ENCODE data around the gene PIP5K1B.

Gene PIP5K1B

GRCh38 chr9:68967800-68968199 lies 262.8 kb downstream of the PIP5K1B start (continued):
- no peak for TF ChIP-seq ZFP30 (CRISPR knock-in tag; IDR thresholded peaks at IDR 0.05)
- TF ChIP-seq RARB (CRISPR knock-in tag; IDR thresholded peaks at IDR 0.05), result no peak
- TF ChIP-seq POU6F1 (CRISPR knock-in tag; IDR thresholded peaks at IDR 0.05; ENCODE audit: borderline replicate concordance, low read depth), result no peak

GRCh38 chr9:68969538-68969937 lies 264.5 kb downstream of the PIP5K1B start:
- no peak for ATAC-seq
- TF ChIP-seq ZNF8 (CRISPR knock-in tag; IDR thresholded peaks at IDR 0.05), result no peak
- TF ChIP-seq ZNF70 (CRISPR knock-in tag; IDR thresholded peaks at IDR 0.05), result no peak
- no peak for TF ChIP-seq ISL1 (CRISPR knock-in tag; IDR thresholded peaks at IDR 0.05)
- no peak for TF ChIP-seq ZFP3 (CRISPR knock-in tag; IDR thresholded peaks at IDR 0.05)
- no peak for TF ChIP-seq TCF4 (CRISPR knock-in tag; IDR thresholded peaks at IDR 0.05; ENCODE audit: borderline replicate concordance)
- no peak for TF ChIP-seq TOX (CRISPR knock-in tag; IDR thresholded peaks at IDR 0.05; ENCODE audit: borderline replicate concordance)
- TF ChIP-seq SNAI2 (CRISPR knock-in tag; IDR thresholded peaks at IDR 0.05), result no peak
- TF ChIP-seq PATZ1 (CRISPR knock-in tag; IDR thresholded peaks at IDR 0.05; ENCODE audit: borderline replicate concordance), result no peak
- no peak for TF ChIP-seq ZFP30 (CRISPR knock-in tag; IDR thresholded peaks at IDR 0.05)
- TF ChIP-seq ZC3H10 (CRISPR knock-in tag; IDR thresholded peaks at IDR 0.05), result no peak
- no peak for TF ChIP-seq TSHZ2 (CRISPR knock-in tag; IDR thresholded peaks at IDR 0.05)

- TF ChIP-seq ISL1 (CRISPR knock-in tag; IDR thresholded peaks at IDR 0.05) (no peak), OSR1 (CRISPR knock-in tag; IDR thresholded peaks at IDR 0.05) (no peak), ZFP3 (CRISPR knock-in tag; IDR thresholded peaks at IDR 0.05) (no peak), PATZ1 (CRISPR knock-in tag; IDR thresholded peaks at IDR 0.05; ENCODE audit: borderline replicate concordance) (no peak), CREB5 (CRISPR knock-in tag; IDR thresholded peaks at IDR 0.05; ENCODE audit: low read depth) (no peak), CSDC2 (CRISPR knock-in tag; IDR thresholded peaks at IDR 0.05) (no peak), ZNF70 (CRISPR knock-in tag; IDR thresholded peaks at IDR 0.05) (no peak), TSHZ2 (CRISPR knock-in tag; IDR thresholded peaks at IDR 0.05) (no peak), ZFP30 (CRISPR knock-in tag; IDR thresholded peaks at IDR 0.05) (no peak), PPARA (CRISPR knock-in tag; IDR thresholded peaks at IDR 0.05; ENCODE audit: borderline replicate concordance) (no peak), ZC3H10 (CRISPR knock-in tag; IDR thresholded peaks at IDR 0.05) (no peak), ZNF8 (CRISPR knock-in tag; IDR thresholded peaks at IDR 0.05) (no peak), GLIS3 (CRISPR knock-in tag; IDR thresholded peaks at IDR 0.05) (no peak), ZNF565 (CRISPR knock-in tag; conservative IDR thresholded peaks at IDR 0.05; ENCODE audit: low read depth) (no peak), ESRRG (CRISPR knock-in tag; IDR thresholded peaks at IDR 0.05) (no peak), RARB (CRISPR knock-in tag; IDR thresholded peaks at IDR 0.05) (no peak), BACH2 (CRISPR knock-in tag; IDR thresholded peaks at IDR 0.05; ENCODE audit: borderline replicate concordance) (no peak), ARNTL (CRISPR knock-in tag; IDR thresholded peaks at IDR 0.05; ENCODE audit: borderline replicate concordance, low read depth) (no peak), TOX (CRISPR knock-in tag; IDR thresholded peaks at IDR 0.05; ENCODE audit: borderline replicate concordance) (no peak)
- no peak for ATAC-seq
These were observed 265.1 kb downstream of the PIP5K1B start for GRCh38 chr9:68970151-68970550.

All from SK-N-SH treated with all-trans-retinoic acid at 6 μM for 48 hours (cell line).